Measurements from ENCODE around the gene BZW1. TPM values are rescaled to one million over a fixed set of nuclear protein-coding genes. Genes with fewer than 3 reads are reported as not detected.

The BZW1 gene
- 100 to 1,000 TPM; 393 to 417 (median 411) TPM for total RNA-seq
- 373 TPM for total RNA-seq (2013)

- Histone ChIP-seq H3K4me3 (ENCODE audit: low read length) (peak within 1 kb of the TSS; percentile 61), H3K27ac (ENCODE audit: low read length) (peak within 1 kb of the TSS; percentile 99), H3K4me1 (ENCODE audit: control insufficient read depth, insufficient read depth, low read length) (peaks cover 18% of the 10 kb centered on the region), H3K36me3 (ENCODE audit: control insufficient read depth, insufficient read depth, low read length) (peaks cover 34% of the 10 kb centered on the region), H3K27me3 (ENCODE audit: control insufficient read depth, insufficient read depth, low read length) (no peaks in the 10 kb centered on the region), H3K9me3 (ENCODE audit: control insufficient read depth, insufficient read depth, low read length) (no peaks in the 10 kb centered on the region)
- H3K4me3 Mint-ChIP-seq, result peak within 1 kb of the TSS; percentile 95
- H3K4me1 Mint-ChIP-seq, result peaks cover 53 to 56% of the 10 kb centered on the region in 2 donors
- peak within 1 kb of the TSS; percentile 93 to 98 for H3K27ac Mint-ChIP-seq
- DNase-seq (peak; percentile 93 to 98), ATAC-seq (peak; percentile 78 to 92 (median 78))
- WGBS (ENCODE audit: insufficient coverage), result under 1% methylated on average over 70 of the region's 75 CpGs
- H3K9me3 Mint-ChIP-seq, result no peaks in the 10 kb centered on the region
- peaks cover 22% of the 10 kb centered on the region for H3K36me3 Mint-ChIP-seq
- TF ChIP-seq, protein P1, sequence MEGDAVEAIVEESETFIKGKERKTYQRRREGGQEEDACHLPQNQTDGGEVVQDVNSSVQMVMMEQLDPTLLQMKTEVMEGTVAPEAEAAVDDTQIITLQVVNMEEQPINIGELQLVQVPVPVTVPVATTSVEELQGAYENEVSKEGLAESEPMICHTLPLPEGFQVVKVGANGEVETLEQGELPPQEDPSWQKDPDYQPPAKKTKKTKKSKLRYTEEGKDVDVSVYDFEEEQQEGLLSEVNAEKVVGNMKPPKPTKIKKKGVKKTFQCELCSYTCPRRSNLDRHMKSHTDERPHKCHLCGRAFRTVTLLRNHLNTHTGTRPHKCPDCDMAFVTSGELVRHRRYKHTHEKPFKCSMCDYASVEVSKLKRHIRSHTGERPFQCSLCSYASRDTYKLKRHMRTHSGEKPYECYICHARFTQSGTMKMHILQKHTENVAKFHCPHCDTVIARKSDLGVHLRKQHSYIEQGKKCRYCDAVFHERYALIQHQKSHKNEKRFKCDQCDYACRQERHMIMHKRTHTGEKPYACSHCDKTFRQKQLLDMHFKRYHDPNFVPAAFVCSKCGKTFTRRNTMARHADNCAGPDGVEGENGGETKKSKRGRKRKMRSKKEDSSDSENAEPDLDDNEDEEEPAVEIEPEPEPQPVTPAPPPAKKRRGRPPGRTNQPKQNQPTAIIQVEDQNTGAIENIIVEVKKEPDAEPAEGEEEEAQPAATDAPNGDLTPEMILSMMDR (IDR thresholded peaks at IDR 0.05), result no peak
- no peaks in the 10 kb centered on the region for H3K27me3 Mint-ChIP-seq (ENCODE audit: low read depth in 2 of 2)
- intact Hi-C loops (cut with micrococcal nuclease), result loop anchor here (1.0 to 5.0 kb wide), 6 partner anchors 53 to 451 kb away; partner anchors contain the start of genes CASP10, CASP8, CFLAR and CLK1
These were observed at the start of gene BZW1 for GRCh38 chr2:200811333-200812121. TSS of gene BZW1 (plus strand) at chr2:200811910. CDS start at chr2:200813218, 1,308 bp downstream.

GRCh38 chr2:200762127-200762526 is 49.6 kb upstream of the BZW1 start:
- Histone ChIP-seq H3K36me3 (ENCODE audit: control insufficient read depth, insufficient read depth, low read length) (no peaks in the 10 kb centered on the region), H3K4me3 (ENCODE audit: low read length) (no peak overlapping the region), H3K4me1 (ENCODE audit: control insufficient read depth, insufficient read depth, low read length) (no peaks in the 10 kb centered on the region), H3K27ac (ENCODE audit: low read length) (no peak overlapping the region), H3K27me3 (ENCODE audit: control insufficient read depth, insufficient read depth, low read length) (no peaks in the 10 kb centered on the region), H3K9me3 (ENCODE audit: control insufficient read depth, insufficient read depth, low read length) (no peaks in the 10 kb centered on the region)
- no peaks in the 10 kb centered on the region for H3K9me3 Mint-ChIP-seq
- no peaks in the 10 kb centered on the region for H3K36me3 Mint-ChIP-seq
- ATAC-seq, result no peak
- TF ChIP-seq, protein P1 (IDR thresholded peaks at IDR 0.05), result no peak
- intact Hi-C loops (cut with micrococcal nuclease), result no loop called here
- no peak for DNase-seq
- no peak overlapping the region for H3K4me3 Mint-ChIP-seq
- 87% methylated on average over 4 of the region's 4 CpGs for WGBS (ENCODE audit: insufficient coverage)
- H3K27me3 Mint-ChIP-seq (ENCODE audit: low read depth in 2 of 2), result peaks cover 8% of the 10 kb centered on the region in 2 donors
- H3K27ac Mint-ChIP-seq, result no peak overlapping the region
- H3K4me1 Mint-ChIP-seq, result no peaks in the 10 kb centered on the region

DNA sequence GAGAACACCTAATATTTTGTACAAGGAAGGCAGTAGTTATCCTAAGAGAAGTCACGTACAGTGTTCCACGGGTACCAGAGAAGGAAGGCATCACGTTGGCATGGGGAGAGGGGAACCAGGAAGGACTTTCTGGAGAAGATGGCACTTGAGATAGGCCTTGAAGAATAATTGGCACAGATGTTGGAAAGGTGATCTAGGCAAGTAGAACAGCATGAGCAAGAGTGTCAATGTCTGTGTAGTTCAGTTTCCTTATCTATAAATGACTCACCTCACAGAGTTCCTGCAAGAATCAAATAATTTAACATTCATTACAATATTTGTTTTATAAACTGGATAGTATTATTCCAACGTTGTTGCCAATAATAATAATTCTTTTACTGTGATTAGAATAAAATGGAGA is 48.3 kb upstream of the BZW1 start:
- Mint-ChIP-seq H3K4me3 (no peak overlapping the region), H3K4me1 (no peaks in the 10 kb centered on the region), H3K9me3 (no peaks in the 10 kb centered on the region), H3K27me3 (ENCODE audit: low read depth in 2 of 2) (peaks cover 6 to 10% of the 10 kb centered on the region in 2 donors), H3K27ac (no peak overlapping the region), H3K36me3 (no peaks in the 10 kb centered on the region)
- no peaks in the 10 kb centered on the region for H3K36me3 ChIP-seq (ENCODE audit: control insufficient read depth, insufficient read depth, low read length)
- no peak overlapping the region for H3K4me3 ChIP-seq (ENCODE audit: low read length)
- WGBS (ENCODE audit: insufficient coverage), result 87% methylated on average over 3 of the region's 4 CpGs
- no peak for DNase-seq
- no peak overlapping the region for H3K27ac ChIP-seq (ENCODE audit: low read length)
- H3K9me3 ChIP-seq (ENCODE audit: control insufficient read depth, insufficient read depth, low read length), result no peaks in the 10 kb centered on the region
- TF ChIP-seq, protein P1 (IDR thresholded peaks at IDR 0.05), result no peak
- H3K4me1 ChIP-seq (ENCODE audit: control insufficient read depth, insufficient read depth, low read length), result no peaks in the 10 kb centered on the region
- intact Hi-C loops (cut with micrococcal nuclease), result no loop called here
- H3K27me3 ChIP-seq (ENCODE audit: control insufficient read depth, insufficient read depth, low read length), result no peaks in the 10 kb centered on the region
- ATAC-seq, result no peak

All from natural killer cell (primary cell).